Aorta (tissue), 5 donors: ENCODE measurements around the gene PTPRN2. TPM values are rescaled to one million over a fixed set of nuclear protein-coding genes. Genes with fewer than 3 reads are reported as not detected.

Experiments
- ATAC-seq: fragments of 200-7000 bp; cut with Tn5 transposase; one replicate; pipeline ENCODE4 v1.9.1; 2022; ENCODE audit warnings: moderate library complexity; ENCODE audit not compliant: low FRiP score
- DNase-seq, 2 donors: peaks; one replicate each; pipeline ENCODE4 v3.0.0-alpha.2; 2020
- H3K27ac ChIP-seq, 2 donors: one replicate each; pipeline ENCODE4 v1.5.1; 2013; ENCODE audit warnings: low read length in 2 of 2, mild to moderate bottlenecking in 2 of 2, moderate library complexity in 2 of 2, control low read depth in 1 of 2, inconsistent platforms in 1 of 2, low read depth in 1 of 2
- H3K27me3 ChIP-seq, 2 donors: one replicate each; pipeline ENCODE4 v1.6.1; 2013; ENCODE audit warnings: control low read depth in 1 of 2, low read length in 1 of 2, mild to moderate bottlenecking in 1 of 2, moderate library complexity in 1 of 2; ENCODE audit not compliant: insufficient read depth in 2 of 2, control insufficient read depth in 1 of 2
- H3K36me3 ChIP-seq, 2 donors: one replicate each; pipeline ENCODE4 v1.6.1; 2013; ENCODE audit warnings: control low read depth in 1 of 2, low read length in 1 of 2, mild to moderate bottlenecking in 1 of 2; ENCODE audit not compliant: insufficient read depth in 2 of 2, control insufficient read depth in 1 of 2
- H3K4me1 ChIP-seq, 2 donors: one replicate each; pipeline ENCODE4 v1.6.1; 2013; ENCODE audit warnings: low read length in 2 of 2, control low read depth in 1 of 2, mild to moderate bottlenecking in 1 of 2, moderate library complexity in 1 of 2; ENCODE audit not compliant: insufficient read depth in 2 of 2, control insufficient read depth in 1 of 2
- H3K4me3 ChIP-seq, 2 donors: one replicate each; pipeline ENCODE4 v1.5.1; 2013; ENCODE audit warnings: low read length in 2 of 2, control low read depth in 1 of 2, mild to moderate bottlenecking in 1 of 2
- H3K9me3 ChIP-seq: one replicate; pipeline ENCODE4 v1.6.1; 2013; ENCODE audit warnings: mild to moderate bottlenecking, low read length; ENCODE audit not compliant: control insufficient read depth
- WGBS, 2 donors: extraction: QIAGEN DNeasy Blood & Tissue Kit; methylation state at CpG; one replicate each; pipeline ENCODE4 v1.1.7; 2013; 5-methylcytosine and 5-hydroxymethylcytosine counted together
- intact Hi-C, 2 donors: fragments of 100-400 bp; cut with DNase I; formaldehyde crosslinking; loops; one replicate each; pipeline versions ENCODE4 v1.14.2 to v1.15.0; 2022
- polyA plus RNA-seq, 2 donors: library from polyadenylated mRNA; stranded (reverse); fragments of 200-250 nt; gene quantifications; one replicate each; pipeline ENCODE4 v1.2.3, GENCODE V29; 2013
- total RNA-seq, 2 donors: library from RNA; stranded (reverse); fragmentation: NEBNext Ultra II Directional; extraction: Animal tissue kit (Norgen Biotek cat#: 25700); gene quantifications; one replicate each; pipeline ENCODE4 v1.2.1, GENCODE V29; 2021
- donor health status: healthy with polysubstance abuse.
- donor health status: Bipolar disorder and iron deficiency.
- donor health status: DM: no; HTN: no; CAD: no.
- donor health status: DM: no; HTN: no; CAD: no.
- donor health status: DM: yes; HTN: yes; CAD: no.

Gene PTPRN2
- total and polyA plus RNA-seq, 4 donors: 0.67 to 3.3 (median 1.4) TPM

DNA sequence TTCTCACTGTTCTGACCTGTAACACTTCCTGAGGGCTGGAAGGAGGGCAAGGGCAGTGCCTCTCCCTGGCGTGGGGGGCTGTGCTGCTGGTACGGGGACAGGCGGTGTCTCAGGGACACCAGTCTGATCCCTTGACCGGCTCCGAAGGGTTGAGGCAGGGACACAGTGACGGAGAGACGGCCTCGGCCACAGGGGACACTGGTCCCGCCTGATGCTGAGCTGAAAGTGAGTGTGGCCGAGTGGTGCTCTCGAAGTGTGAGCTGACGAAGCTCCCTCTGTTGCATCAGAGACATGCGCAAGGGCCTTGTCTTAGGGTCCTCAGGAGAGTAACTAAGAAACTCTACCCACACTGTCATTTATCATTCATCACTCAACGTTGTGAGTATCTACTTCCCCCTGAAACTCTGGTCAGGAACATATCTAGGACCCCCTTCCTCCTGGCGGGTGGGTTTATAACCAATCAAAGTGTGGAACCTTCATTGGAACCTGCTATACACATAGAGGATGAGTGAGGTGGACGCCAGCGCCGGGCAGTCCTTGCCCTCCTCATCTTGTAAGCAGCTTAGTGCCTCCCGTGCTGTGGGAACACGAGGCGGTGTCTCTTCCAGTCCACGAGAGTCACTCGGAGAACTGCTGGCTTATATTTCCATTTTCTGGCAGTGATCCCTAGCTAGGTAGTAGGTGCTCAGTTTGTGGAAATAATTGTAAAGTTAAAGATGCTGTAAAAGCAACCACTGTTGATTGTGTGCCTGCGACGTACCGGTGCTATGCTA is 967.7 kb downstream of the PTPRN2 start:
- no peaks in the 10 kb centered on the region for H3K36me3 ChIP-seq
- no peaks in the 10 kb centered on the region for H3K9me3 ChIP-seq
- H3K27ac ChIP-seq: no peak overlapping the region
- DNase-seq: peak in 1 of 2 donors; percentile 64
- no peaks in the 10 kb centered on the region for H3K27me3 ChIP-seq
- no peak for ATAC-seq
- no peaks in the 10 kb centered on the region for H3K4me1 ChIP-seq
- H3K4me3 ChIP-seq: no peak overlapping the region
- 73 to 75% methylated on average over 26 of the region's 26 CpGs for WGBS, 2 donors
- intact Hi-C loops: no loop called here

GRCh38 chr7:157618823-157619606 is 968.6 kb downstream of the PTPRN2 start:
- no peaks in the 10 kb centered on the region for H3K27me3 ChIP-seq
- no peaks in the 10 kb centered on the region for H3K9me3 ChIP-seq
- ATAC-seq: no peak
- DNase-seq: no peak
- no peak overlapping the region for H3K27ac ChIP-seq
- H3K4me3 ChIP-seq: no peak overlapping the region
- 82 to 83% methylated on average over 21 of the region's 21 CpGs for WGBS, 2 donors
- intact Hi-C loops: no loop called here
- no peaks in the 10 kb centered on the region for H3K4me1 ChIP-seq
- no peaks in the 10 kb centered on the region for H3K36me3 ChIP-seq

GRCh38 chr7:157618091-157618726 is 969.4 kb downstream of the PTPRN2 start:
- intact Hi-C loops: no loop called here
- WGBS, 2 donors: 88 to 91% methylated on average over 26 of the region's 26 CpGs
- no peak overlapping the region for H3K4me3 ChIP-seq
- no peaks in the 10 kb centered on the region for H3K36me3 ChIP-seq
- no peak for ATAC-seq
- H3K9me3 ChIP-seq: no peaks in the 10 kb centered on the region
- DNase-seq: peak in 1 of 2 donors; percentile 57
- no peaks in the 10 kb centered on the region for H3K4me1 ChIP-seq
- no peaks in the 10 kb centered on the region for H3K27me3 ChIP-seq
- no peak overlapping the region for H3K27ac ChIP-seq

GRCh38 chr7:157617401-157617800 is 970.2 kb downstream of the PTPRN2 start:
- no peak overlapping the region for H3K27ac ChIP-seq
- WGBS, 2 donors: 92 to 97% methylated on average over 19 of the region's 19 CpGs
- ATAC-seq (no peak), DNase-seq (peak in 1 of 2 donors; percentile 60)
- H3K27me3 ChIP-seq: no peaks in the 10 kb centered on the region
- no peaks in the 10 kb centered on the region for H3K36me3 ChIP-seq
- no peaks in the 10 kb centered on the region for H3K9me3 ChIP-seq
- no peaks in the 10 kb centered on the region for H3K4me1 ChIP-seq
- H3K4me3 ChIP-seq: no peak overlapping the region
- intact Hi-C loops: no loop called here

- DNase-seq (no peak), ATAC-seq (no peak)
- H3K27ac ChIP-seq: no peak overlapping the region
- 92 to 94% methylated on average over 21 of the region's 21 CpGs for WGBS, 2 donors
- H3K4me3 ChIP-seq: no peak overlapping the region
- no peaks in the 10 kb centered on the region for H3K27me3 ChIP-seq
- H3K9me3 ChIP-seq: peaks cover 1% of the 10 kb centered on the region
- no peaks in the 10 kb centered on the region for H3K36me3 ChIP-seq
- intact Hi-C loops: no loop called here
- no peaks in the 10 kb centered on the region for H3K4me1 ChIP-seq
Observed at GRCh38 chr7:157616931-157617330, 970.7 kb downstream of the PTPRN2 start.

- WGBS, 2 donors: 28 to 29% methylated on average over 4 of the region's 4 CpGs
- Histone ChIP-seq H3K27ac (no peak overlapping the region), H3K27me3 (no peaks in the 10 kb centered on the region)
Observed at GRCh38 chr7:157616426-157616825, 971.2 kb downstream of the PTPRN2 start.

GRCh38 chr7:157615852-157616251 is 971.8 kb downstream of the PTPRN2 start:
- peaks cover 3% of the 10 kb centered on the region for H3K9me3 ChIP-seq
- H3K4me1 ChIP-seq: no peaks in the 10 kb centered on the region
- 91 to 92% methylated on average over 17 of the region's 17 CpGs for WGBS, 2 donors
- H3K4me3 ChIP-seq: no peak overlapping the region
- DNase-seq: peak in 1 of 2 donors; percentile 59
- H3K27ac ChIP-seq: no peak overlapping the region
- intact Hi-C loops: no loop called here
- ATAC-seq: no peak
- H3K27me3 ChIP-seq: no peaks in the 10 kb centered on the region
- no peaks in the 10 kb centered on the region for H3K36me3 ChIP-seq

More at GRCh38 chr7:157616426-157616825, 971.2 kb downstream of the PTPRN2 start:
- Histone ChIP-seq H3K4me3 (no peak overlapping the region), H3K9me3 (peaks cover 3% of the 10 kb centered on the region), H3K4me1 (no peaks in the 10 kb centered on the region), H3K36me3 (no peaks in the 10 kb centered on the region)
- DNase-seq: no peak
- intact Hi-C loops: no loop called here
- no peak for ATAC-seq

DNA sequence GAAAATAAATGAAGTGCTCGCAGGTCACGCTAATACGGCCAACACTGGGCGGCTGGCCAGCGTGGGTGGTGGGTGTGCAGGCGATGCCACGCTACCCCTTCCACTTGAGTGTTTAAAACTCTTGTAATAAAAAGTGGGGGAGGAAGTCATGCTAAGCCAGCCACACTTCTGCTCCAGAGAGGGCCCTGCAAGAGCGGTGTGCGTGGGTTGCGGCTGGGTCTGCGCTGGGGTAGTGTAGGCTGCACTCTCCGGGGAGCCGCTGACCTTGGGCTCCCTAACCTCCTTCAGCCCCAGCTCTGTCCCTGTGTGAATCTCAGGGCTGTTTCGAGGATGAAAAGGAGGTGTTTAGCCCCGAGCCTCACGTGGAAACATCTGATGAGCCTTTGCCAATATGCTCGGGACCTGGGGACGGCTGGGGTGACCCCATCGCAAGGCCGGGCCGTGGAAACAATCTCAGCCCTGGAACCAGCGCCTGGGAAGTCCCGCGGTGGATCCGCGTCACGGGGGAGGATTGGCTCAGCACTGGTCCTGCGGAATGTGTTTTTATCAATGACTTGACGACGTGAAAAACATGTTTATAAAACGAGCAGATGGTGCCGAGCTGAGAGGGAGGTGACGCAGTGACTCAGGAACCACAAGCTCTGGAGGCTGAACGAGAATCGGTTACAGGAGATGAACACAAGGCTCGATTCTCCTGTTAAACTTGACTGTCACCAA is 972.4 kb downstream of the PTPRN2 start:
- 75 to 79% methylated on average over 36 of the region's 36 CpGs for WGBS, 2 donors

More for the DNA sequence above, 972.4 kb downstream of the PTPRN2 start:
- DNase-seq (peak in 1 of 2 donors; percentile 58), ATAC-seq (no peak)
- H3K4me1 ChIP-seq: no peaks in the 10 kb centered on the region
- no peak overlapping the region for H3K27ac ChIP-seq
- intact Hi-C loops: no loop called here
- no peak overlapping the region for H3K4me3 ChIP-seq
- H3K9me3 ChIP-seq: peaks cover 3% of the 10 kb centered on the region
- no peaks in the 10 kb centered on the region for H3K27me3 ChIP-seq
- no peaks in the 10 kb centered on the region for H3K36me3 ChIP-seq
